HepG2 (cell line): ENCODE data around the gene HTRA3. TPM values are rescaled to one million over a fixed set of nuclear protein-coding genes. Genes with fewer than 3 reads are reported as not detected.

Source experiments
- ATAC-seq: fragments of 200-7000 bp; cut with Tn5 transposase; 3 replicates; pipeline ENCODE4 v1.9.1; 2020; ENCODE audit warnings: mild to moderate bottlenecking, moderate library complexity
- BruUV-seq: library from RNA; stranded (reverse); fragments of 400-500 nt; replicated peaks from 2 replicates; lab custom pipeline; 2021; lab: Mats Ljungman, UMichigan
- CTCF ChIA-PET: fragments of 300-600 bp; formaldehyde crosslinking; extraction: SDS; loops from one replicate; lab custom pipeline; 2021; ENCODE audit warnings: low total read pairs, inconsistent platforms, low intra/inter-chr PET ratio; lab: Yijun Ruan, JAX
- POLR2A ChIA-PET: fragments of 350-600 bp; sonication (Branson Sonifier 250); formaldehyde crosslinking; loops from one replicate; lab custom pipeline; 2020; ENCODE audit warnings: antibody characterized with exemption, inconsistent platforms; lab: Yijun Ruan, JAX
- DNase-seq: peaks from one replicate; pipeline ENCODE4 v3.0.0-alpha.2; 2015; ENCODE audit warnings: low spot score
- FAIRE-seq: peaks from 3 replicates; lab custom pipeline; 2011; peaks lifted over from hg19 to GRCh38; lab: Jason Lieb, UNC
- H2AFZ ChIP-seq: one replicate; pipeline ENCODE4 v1.6.1; 2011; ENCODE audit warnings: low read length, inconsistent platforms
- H3K27ac ChIP-seq: fragments of 300-600 bp; 3 replicates; pipeline ENCODE4 v1.8.0; 2011; ENCODE audit warnings: mixed run types, mild to moderate bottlenecking, mixed read lengths, low read length, inconsistent platforms; ENCODE audit not compliant: insufficient read depth; ENCODE audit errors: extremely low read length
- H3K27me3 ChIP-seq, 2 experiments: fragments of 200-600 bp in 1 of 2; 2 replicates in 1 of 2; 3 replicates in 1 of 2; pipeline versions ENCODE4 v1.6.0 to v1.8.0; 2011; ENCODE audit warnings: low read length in 2 of 2, mild to moderate bottlenecking in 2 of 2, moderate library complexity in 2 of 2, inconsistent platforms in 1 of 2; ENCODE audit not compliant: insufficient read depth in 2 of 2, control insufficient read depth in 1 of 2
- H3K36me3 ChIP-seq, 2 experiments: fragments of 200-600 bp in 1 of 2; replicated peaks in 1 of 2; 2 replicates in 1 of 2; 3 replicates in 1 of 2; pipeline versions ENCODE4 v1.5.1 to v1.8.0; 2011; ENCODE audit warnings: low read length in 2 of 2, inconsistent platforms in 1 of 2; ENCODE audit not compliant: insufficient read depth in 2 of 2, control insufficient read depth in 1 of 2
- H3K4me1 ChIP-seq: 2 replicates; pipeline ENCODE4 v1.5.1; 2012; ENCODE audit warnings: low read length, inconsistent platforms; ENCODE audit not compliant: insufficient read depth
- H3K4me2 ChIP-seq: 2 replicates; pipeline ENCODE4 v1.6.0; 2011; ENCODE audit warnings: low read depth, low read length, inconsistent platforms
- H3K4me3 ChIP-seq, 3 experiments: fragments of 200-600 bp in 1 of 3; sonication (generic), shearing (Covaris generic) in 1 of 3; replicated peaks in 1 of 3; 2 replicates each; pipeline ENCODE4 v1.5.1; 2011 to 2016; ENCODE audit warnings: low read length in 3 of 3, inconsistent platforms in 2 of 3, low read depth in 2 of 3, mild to moderate bottlenecking in 2 of 3, control low read depth in 1 of 3, mixed read lengths in 1 of 3; ENCODE audit not compliant: insufficient read depth in 1 of 3
- H3K79me2 ChIP-seq: one replicate; pipeline ENCODE4 v1.6.1; 2011; ENCODE audit warnings: low read length, inconsistent platforms; ENCODE audit not compliant: insufficient read depth
- H3K9ac ChIP-seq: 2 replicates; pipeline ENCODE4 v1.6.0; 2011; ENCODE audit warnings: mild to moderate bottlenecking, low read depth, low read length, inconsistent platforms; ENCODE audit not compliant: insufficient read depth
- H3K9me3 ChIP-seq: 2 replicates; pipeline ENCODE4 v1.5.1; 2012; ENCODE audit warnings: mild to moderate bottlenecking, low read length
- H4K20me1 ChIP-seq: 2 replicates; pipeline ENCODE4 v1.6.0; 2011; ENCODE audit warnings: inconsistent platforms, mild to moderate bottlenecking, low read length, moderate library complexity; ENCODE audit not compliant: insufficient read depth
- AGO2 ChIP-seq: fragments of 200-400 bp; formaldehyde crosslinking; optimal IDR thresholded peaks from 2 replicates; pipeline ENCODE3; 2017; ENCODE audit warnings: mild to moderate bottlenecking, low read depth, low read length, moderate library complexity
- ARID2 ChIP-seq: sonication (generic); formaldehyde crosslinking; IDR thresholded peaks from 2 replicates; pipeline ENCODE4 v1.8.1; 2022; ENCODE audit warnings: mild to moderate bottlenecking, missing genetic modification reagents, borderline replicate concordance
- BCL6 ChIP-seq: IDR thresholded peaks from 2 replicates; pipeline ENCODE4 v1.6.1; 2016; ENCODE audit warnings: missing genetic modification reagents, missing compliant biosample characterization
- E2F1 ChIP-seq: sonication (generic); formaldehyde crosslinking; IDR thresholded peaks from 2 replicates; pipeline ENCODE4 v1.5.0; 2020; ENCODE audit warnings: missing genetic modification reagents
- IRF9 ChIP-seq: sonication (generic); formaldehyde crosslinking; IDR thresholded peaks from 2 replicates; pipeline ENCODE4 v1.8.0; 2022; ENCODE audit warnings: missing genetic modification reagents, mild to moderate bottlenecking, borderline replicate concordance
- NFE2 ChIP-seq: sonication (generic); formaldehyde crosslinking; IDR thresholded peaks from 2 replicates; pipeline ENCODE4 v1.4.0; 2020; ENCODE audit warnings: missing genetic modification reagents
- RBFOX2 ChIP-seq: fragments of 200-400 bp; formaldehyde crosslinking; IDR thresholded peaks from 2 replicates; pipeline ENCODE4 v1.6.1; 2017; ENCODE audit warnings: low read depth, mild to moderate bottlenecking, low read length
- SMARCE1 ChIP-seq: fragments of 450-650 bp; IDR thresholded peaks from 2 replicates; pipeline ENCODE4 v1.6.1; 2017; ENCODE audit warnings: borderline replicate concordance
- ZC3H13 ChIP-seq: sonication (generic); formaldehyde crosslinking; IDR thresholded peaks from 2 replicates; pipeline ENCODE4 v1.8.1; 2023; ENCODE audit warnings: mild to moderate bottlenecking, missing genetic modification reagents, moderate library complexity
- ZNF274 ChIP-seq: sonication (generic); formaldehyde crosslinking; IDR thresholded peaks from 2 replicates; pipeline ENCODE4 v1.5.1; 2020; ENCODE audit warnings: mild to moderate bottlenecking, missing genetic modification reagents
- ZNF770 ChIP-seq: sonication (generic); formaldehyde crosslinking; IDR thresholded peaks from 2 replicates; pipeline ENCODE4 v1.5.0; 2020; ENCODE audit warnings: mild to moderate bottlenecking, missing genetic modification reagents
- ZNF879 ChIP-seq: sonication (generic); formaldehyde crosslinking; IDR thresholded peaks from 2 replicates; pipeline ENCODE4 v1.8.1; 2023; ENCODE audit warnings: missing genetic modification reagents
- WGBS: methylation state at CpG from one replicate; pipeline ENCODE4 v1.1.6; 2017; ENCODE audit warnings: low lambda C conversion rate; 5-methylcytosine and 5-hydroxymethylcytosine counted together
- in situ Hi-C: cut with HindIII; loops from 2 replicates; pipeline ENCODE4 v1.10.0; 2017; ENCODE audit warnings: low pct_unique_long_range_greater_than_20kb; ENCODE audit not compliant: extremely low pct_ligation_motif_present
- intact Hi-C: fragments of 100-400 bp; cut with micrococcal nuclease; formaldehyde crosslinking; loops from one replicate; pipeline ENCODE4 v1.10.0; 2022; ENCODE audit not compliant: unreplicated experiment
- polyA plus RNA-seq, 8 experiments: library from polyadenylated mRNA; depleted of rRNA in 3 of 8; stranded (reverse) in 7 of 8; unstranded in 1 of 8; fragments of >200 nt; fragmentation: Illumina TruSeq in 4 of 8; extraction: Trizol in 4 of 8; gene quantifications; 2 replicates each; pipeline versions ENCODE4 v1.2.1 to v1.2.3, GENCODE V29; 2011 to 2016; ENCODE audit warnings: low read depth in 4 of 8, missing spikeins in 1 of 8, mixed read lengths in 1 of 8; ENCODE audit not compliant: insufficient read depth in 1 of 8
- total RNA-seq, 5 experiments: library from RNA; depleted of rRNA; stranded (reverse); fragments of >200 nt; fragmentation: Illumina TruSeq; extraction: Trizol; gene quantifications; 2 replicates each; pipeline ENCODE4 v1.2.3, GENCODE V29; 2016; ENCODE audit warnings: low read depth in 1 of 5

Gene HTRA3
- total and polyA plus RNA-seq, 2 of the 13 experiments (the other 11 are each of a cell fraction or from before 2014, with no cell fraction given): 0.17 TPM; not detected in 1

GRCh38 chr4:8227771-8228318, 41.7 kb upstream of the HTRA3 start:
- H3K79me2 ChIP-seq: no peaks in the 10 kb centered on the region
- FAIRE-seq (no peak), DNase-seq (no peak), ATAC-seq (no peak)
- no peak overlapping the region for H3K4me3 ChIP-seq
- no peaks in the 10 kb centered on the region for H4K20me1 ChIP-seq
- in situ Hi-C loops: no loop called here
- WGBS: 98% methylated on average over 6 of the region's 27 CpGs
- BruUV-seq: no TSS peak
- H3K27ac ChIP-seq: peak overlapping the region; percentile 75
- POLR2A ChIA-PET: interaction anchor here (1.2 kb wide), 1 partner anchor 10 kb away, joined by 3 read pairs; no protein-coding TSS in a partner anchor
- peaks cover 46% of the 10 kb centered on the region for H3K4me1 ChIP-seq
- H2AFZ ChIP-seq: no peak overlapping the region
- no peak overlapping the region for H3K9ac ChIP-seq
- H3K9me3 ChIP-seq: no peaks in the 10 kb centered on the region
- TF ChIP-seq RBFOX2 (peak; percentile 47), ZC3H13 (CRISPR knock-in tag) (peak; percentile 75), AGO2 (peak; percentile 65), BCL6 (CRISPR knock-in tag) (no peak)
- TF ChIP-seq, all 625 proteins: peak for 3
- Histone ChIP-seq H3K4me2 (no peak overlapping the region), H3K27me3 (no peaks in the 10 kb centered on the region), H3K36me3 (peaks cover 9 to 29% of the 10 kb centered on the region in 2 experiments)
- intact Hi-C loops: no loop called here
- CTCF ChIA-PET: no interaction called here

- Histone ChIP-seq H3K36me3 (peaks cover 12 to 31% of the 10 kb centered on the region in 2 experiments; a peak in 4 of 5 replicates), H3K79me2 (no peaks in the 10 kb centered on the region), H3K27ac (peak overlapping the region; percentile 31), H3K4me1 (peaks cover 46% of the 10 kb centered on the region), H3K9ac (no peak overlapping the region), H2AFZ (no peak overlapping the region), H3K27me3 (no peaks in the 10 kb centered on the region), H3K9me3 (no peaks in the 10 kb centered on the region), H4K20me1 (no peaks in the 10 kb centered on the region), H3K4me3 (no peak overlapping the region), H3K4me2 (no peak overlapping the region)
- ChIA-PET CTCF (no interaction called here), POLR2A (no interaction called here)
- in situ Hi-C loops (no loop called here), intact Hi-C loops (no loop called here)
- no peak for ATAC-seq
- no peak for FAIRE-seq
- WGBS: 97% methylated on average over 21 of the region's 39 CpGs
- no peak for DNase-seq
- no TSS peak for BruUV-seq
- TF ChIP-seq SMARCE1 (no peak), ARID2 (CRISPR knock-in tag) (no peak), IRF9 (CRISPR knock-in tag) (no peak), ZNF770 (CRISPR knock-in tag) (no peak), ZNF274 (CRISPR knock-in tag) (no peak), E2F1 (CRISPR knock-in tag) (no peak), NFE2 (peak; percentile 74; the same call in 1 of the 2 replicates), ZNF879 (CRISPR knock-in tag) (no peak)
Observed at GRCh38 chr4:8228319-8229250, 41.0 kb upstream of the HTRA3 start.
